HepG2 (cell line): ENCODE results near the gene MAST1.

Experiments used
- GABPA ChIP-seq, 2 experiments: IDR thresholded peaks; 2 replicates each; pipeline ENCODE4 v1.6.1; 2011 to 2016; ENCODE audit warnings: low read depth in 2 of 2, low read length in 1 of 2, missing biosample characterization in 1 of 2, missing genetic modification characterization in 1 of 2
- ZNF331 ChIP-seq: sonication (generic); formaldehyde crosslinking; IDR thresholded peaks from 2 replicates; pipeline ENCODE4 v1.4.0; 2020; ENCODE audit warnings: missing genetic modification reagents
- TF ChIP-seq, protein P1 (sequence below), 2 experiments: IDR thresholded peaks; 2 replicates each; pipeline ENCODE4 v1.6.1; 2011 to 2012; ENCODE audit warnings: low read length in 2 of 2, borderline replicate concordance in 1 of 2, low read depth in 1 of 2, mild to moderate bottlenecking in 1 of 2, moderate library complexity in 1 of 2

DNA sequence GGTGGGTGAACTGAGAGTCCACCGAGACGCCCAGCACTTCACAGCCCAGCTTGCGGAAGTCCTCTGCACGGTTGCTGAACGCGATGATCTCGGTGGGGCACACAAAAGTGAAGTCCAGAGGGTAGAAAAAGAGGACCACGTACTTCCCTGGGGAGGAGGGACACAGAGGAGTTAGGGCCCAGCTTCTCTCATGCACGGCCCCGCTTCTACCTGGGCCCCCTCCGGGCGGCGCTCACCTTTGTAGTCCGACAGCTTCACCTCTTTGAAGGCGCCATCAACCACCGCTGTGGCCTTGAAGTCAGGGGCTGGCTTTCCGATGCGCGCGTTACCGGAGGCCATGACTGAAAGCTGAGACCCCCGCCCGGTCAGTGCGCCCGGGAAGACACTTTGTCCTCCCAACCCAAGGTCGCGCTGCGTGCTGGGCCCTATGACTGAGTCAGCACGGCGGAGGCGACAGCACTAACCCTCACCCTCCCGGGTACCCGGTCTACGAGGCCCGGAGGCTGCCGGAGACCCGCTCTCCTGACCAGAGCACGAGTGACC is 37.3 kb upstream of the MAST1 start:
- TF ChIP-seq, protein P1, sequence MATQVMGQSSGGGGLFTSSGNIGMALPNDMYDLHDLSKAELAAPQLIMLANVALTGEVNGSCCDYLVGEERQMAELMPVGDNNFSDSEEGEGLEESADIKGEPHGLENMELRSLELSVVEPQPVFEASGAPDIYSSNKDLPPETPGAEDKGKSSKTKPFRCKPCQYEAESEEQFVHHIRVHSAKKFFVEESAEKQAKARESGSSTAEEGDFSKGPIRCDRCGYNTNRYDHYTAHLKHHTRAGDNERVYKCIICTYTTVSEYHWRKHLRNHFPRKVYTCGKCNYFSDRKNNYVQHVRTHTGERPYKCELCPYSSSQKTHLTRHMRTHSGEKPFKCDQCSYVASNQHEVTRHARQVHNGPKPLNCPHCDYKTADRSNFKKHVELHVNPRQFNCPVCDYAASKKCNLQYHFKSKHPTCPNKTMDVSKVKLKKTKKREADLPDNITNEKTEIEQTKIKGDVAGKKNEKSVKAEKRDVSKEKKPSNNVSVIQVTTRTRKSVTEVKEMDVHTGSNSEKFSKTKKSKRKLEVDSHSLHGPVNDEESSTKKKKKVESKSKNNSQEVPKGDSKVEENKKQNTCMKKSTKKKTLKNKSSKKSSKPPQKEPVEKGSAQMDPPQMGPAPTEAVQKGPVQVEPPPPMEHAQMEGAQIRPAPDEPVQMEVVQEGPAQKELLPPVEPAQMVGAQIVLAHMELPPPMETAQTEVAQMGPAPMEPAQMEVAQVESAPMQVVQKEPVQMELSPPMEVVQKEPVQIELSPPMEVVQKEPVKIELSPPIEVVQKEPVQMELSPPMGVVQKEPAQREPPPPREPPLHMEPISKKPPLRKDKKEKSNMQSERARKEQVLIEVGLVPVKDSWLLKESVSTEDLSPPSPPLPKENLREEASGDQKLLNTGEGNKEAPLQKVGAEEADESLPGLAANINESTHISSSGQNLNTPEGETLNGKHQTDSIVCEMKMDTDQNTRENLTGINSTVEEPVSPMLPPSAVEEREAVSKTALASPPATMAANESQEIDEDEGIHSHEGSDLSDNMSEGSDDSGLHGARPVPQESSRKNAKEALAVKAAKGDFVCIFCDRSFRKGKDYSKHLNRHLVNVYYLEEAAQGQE (IDR thresholded peaks at IDR 0.05; ENCODE audit: borderline replicate concordance in 1 of 2, low read depth in 1 of 2, low read length in 2 of 2) = no peak
- TF ChIP-seq ZNF331 (no peak), GABPA (IDR thresholded peaks at IDR 0.05; ENCODE audit: low read depth, low read length) (no peak), GABPA (CRISPR knock-in tag; IDR thresholded peaks at IDR 0.05; ENCODE audit: low read depth) (no peak)
